ENCODE measurements around the gene PAN3.

Gene PAN3

GRCh38 chr13:28336193-28336657, 197.9 kb downstream of the PAN3 start:
- TF ChIP-seq POLR2A (IDR thresholded peaks at IDR 0.05; ENCODE audit: low read depth, low read length), result no peak
- no peak for DNase-seq (ENCODE audit: insufficient read length, low spot score)
- no peak for FAIRE-seq

- FAIRE-seq, result no peak
- DNase-seq (ENCODE audit: insufficient read length, low spot score), result no peak
- TF ChIP-seq POLR2A (IDR thresholded peaks at IDR 0.05; ENCODE audit: low read depth, low read length), result no peak
Measured at GRCh38 chr13:28337166-28338005, 199.0 kb downstream of the PAN3 start.

GRCh38 chr13:28338006-28338574, 199.7 kb downstream of the PAN3 start:
- no peak for FAIRE-seq
- TF ChIP-seq POLR2A (IDR thresholded peaks at IDR 0.05; ENCODE audit: low read depth, low read length), result no peak
- DNase-seq (ENCODE audit: insufficient read length, low spot score), result no peak

- DNase-seq (ENCODE audit: insufficient read length, low spot score), result no peak
- FAIRE-seq, result no peak
- no peak for TF ChIP-seq POLR2A (IDR thresholded peaks at IDR 0.05; ENCODE audit: low read depth, low read length)
Measured at GRCh38 chr13:28338742-28339141, 200.4 kb downstream of the PAN3 start.

- no peak for DNase-seq (ENCODE audit: insufficient read length, low spot score)
- FAIRE-seq, result no peak
- no peak for TF ChIP-seq POLR2A (IDR thresholded peaks at IDR 0.05; ENCODE audit: low read depth, low read length)
Measured at GRCh38 chr13:28339419-28339818, 201.1 kb downstream of the PAN3 start.

GRCh38 chr13:28340272-28340793, 202.0 kb downstream of the PAN3 start:
- no peak for FAIRE-seq
- DNase-seq (ENCODE audit: insufficient read length, low spot score), result no peak
- TF ChIP-seq POLR2A (IDR thresholded peaks at IDR 0.05; ENCODE audit: low read depth, low read length), result no peak

GRCh38 chr13:28342251-28342650, 203.9 kb downstream of the PAN3 start:
- TF ChIP-seq POLR2A (IDR thresholded peaks at IDR 0.05; ENCODE audit: low read depth, low read length), result no peak
- FAIRE-seq, result no peak
- no peak for DNase-seq (ENCODE audit: insufficient read length, low spot score)

GRCh38 chr13:28344163-28344562, 205.8 kb downstream of the PAN3 start:
- no peak for TF ChIP-seq POLR2A (IDR thresholded peaks at IDR 0.05; ENCODE audit: low read depth, low read length)
- DNase-seq (ENCODE audit: insufficient read length, low spot score) (no peak), FAIRE-seq (no peak)

Data from H54 (cell line).